Measurements from ENCODE around the gene CASP9. TPM values are rescaled to one million over a fixed set of nuclear protein-coding genes. Genes with fewer than 3 reads are reported as not detected.

Gene CASP9
- total RNA-seq: 11.2 TPM
- long read RNA-seq, transcript CASP9-201 (9 exons, 2,019 nt): major isoform, 8 of 12 reads
- long read RNA-seq, partial matches to known transcripts: 2 of 12 reads
- long read RNA-seq, other reads (novel, unspliced or antisense): 2 of 12 reads

DNA sequence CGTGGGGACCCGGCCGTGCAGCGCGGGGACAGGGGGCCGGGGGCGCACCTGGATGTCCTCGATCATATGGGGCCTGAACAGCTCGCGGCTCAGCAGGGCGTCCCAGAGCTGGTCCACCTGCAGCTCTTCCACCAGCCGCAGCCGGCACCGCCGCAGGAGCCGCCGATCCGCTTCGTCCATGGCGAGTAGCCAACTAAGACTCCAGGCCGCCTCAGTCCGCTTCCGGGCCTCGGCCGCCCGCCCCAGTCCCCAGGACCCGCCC is at the start of gene CASP9:
TSS of gene CASP9 (minus strand) at position 195 of the 262 bp plus-strand sequence. CDS start at position 180, 15 bp downstream.
- DNase-seq (ENCODE audit: missing footprints): no peak

DNA sequence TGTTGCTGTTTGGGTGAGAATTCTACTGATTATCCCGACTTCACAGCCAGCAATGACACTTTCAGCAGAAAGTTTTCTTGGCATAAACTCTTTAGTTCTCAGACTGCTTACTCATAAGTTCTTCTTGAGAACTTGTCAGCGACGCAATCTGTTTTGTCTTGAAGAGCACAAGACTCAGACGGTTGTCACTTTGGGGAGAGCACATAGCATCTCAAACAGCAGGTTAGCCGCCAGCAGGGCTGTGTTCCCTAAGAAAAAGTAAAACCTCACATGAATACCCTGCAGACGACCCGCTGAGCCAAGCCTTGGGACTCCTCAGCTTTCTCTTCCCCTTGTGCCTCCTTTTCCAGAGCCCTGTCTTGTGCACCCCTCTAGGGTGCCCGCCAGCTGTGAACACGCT is 49.5 kb upstream of the CASP9 start:
- ATAC-seq (no peak), DNase-seq (ENCODE audit: missing footprints) (no peak)
- intact Hi-C loops (cut with DNase I): no loop called here

More for the DNA sequence above, at the start of gene CASP9:
- intact Hi-C loops (cut with DNase I): no loop called here
- no peak for ATAC-seq

DNA sequence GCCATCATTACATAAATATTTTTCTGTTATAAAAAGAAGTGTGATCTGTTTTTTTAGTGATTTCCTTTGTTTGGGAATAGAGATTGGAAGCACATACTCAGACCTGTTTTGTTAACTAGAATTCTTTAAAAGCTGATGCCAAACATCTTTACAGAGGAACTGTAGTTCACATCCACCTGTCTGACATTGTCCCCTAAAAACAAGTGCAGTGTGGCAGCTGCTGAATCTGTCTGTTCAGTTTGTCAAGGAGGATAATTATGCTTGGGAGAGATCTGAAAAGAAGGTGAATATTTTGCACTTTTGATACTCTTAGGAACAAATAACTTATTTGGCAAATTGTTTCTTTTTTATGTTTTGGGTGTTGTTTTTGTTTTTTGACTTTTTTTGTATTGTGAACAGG is 47.3 kb upstream of the CASP9 start:
- no peak for DNase-seq (ENCODE audit: missing footprints)
- ATAC-seq: no peak
- intact Hi-C loops (cut with DNase I): no loop called here

DNA sequence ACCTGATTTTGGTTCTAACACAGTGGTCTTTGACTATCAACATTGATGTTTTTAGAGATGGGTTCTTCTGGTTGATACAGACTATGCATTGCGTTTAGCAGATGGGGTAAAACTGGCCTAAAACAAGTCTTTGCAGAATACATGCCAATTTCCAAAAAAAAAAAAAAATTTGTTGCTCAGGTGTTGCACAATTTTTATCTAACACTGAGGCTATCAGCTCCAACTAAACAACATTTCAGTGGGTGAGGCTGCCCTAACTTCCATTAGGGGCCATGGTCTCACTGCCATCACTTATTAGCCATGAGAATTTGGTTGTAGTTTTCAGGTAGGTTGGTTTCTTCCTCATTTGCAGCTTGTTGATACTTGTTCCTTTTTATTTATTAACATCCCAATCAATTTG is 46.8 kb upstream of the CASP9 start:
- ATAC-seq (no peak), DNase-seq (ENCODE audit: missing footprints) (no peak)
- intact Hi-C loops (cut with DNase I): no loop called here

DNA sequence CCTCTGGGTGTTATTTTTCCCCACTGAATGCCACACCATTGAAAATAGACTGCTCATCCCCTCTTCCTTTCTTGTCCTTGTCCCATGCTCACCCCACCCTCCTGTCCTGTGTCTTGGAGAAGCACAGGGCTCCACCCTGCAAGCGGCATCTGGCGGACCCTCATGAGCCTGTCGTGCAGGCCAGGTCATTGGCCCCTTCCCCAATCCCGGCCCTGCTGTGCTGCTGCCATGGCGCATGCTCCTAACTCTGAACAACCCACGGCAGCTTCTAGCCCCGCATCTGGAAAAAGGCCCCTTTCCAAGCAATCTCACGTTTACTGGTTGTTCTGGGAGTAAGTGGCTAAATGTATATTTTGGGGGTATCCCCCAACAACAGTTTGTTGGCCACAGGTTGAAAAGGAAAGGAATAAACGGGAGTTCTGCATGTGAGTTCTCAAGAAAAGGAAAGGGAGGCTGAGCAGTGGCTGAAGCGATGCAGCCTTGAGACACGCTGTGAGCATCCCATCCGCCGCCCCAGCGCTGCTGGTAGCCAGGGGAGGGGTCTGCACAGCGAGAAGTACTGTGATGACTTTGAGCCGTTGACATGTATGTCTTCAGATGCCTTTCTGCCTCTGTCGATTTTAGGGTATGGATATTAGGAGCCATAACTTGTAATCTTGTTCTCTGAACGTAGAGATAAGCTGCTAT is 44.5 kb upstream of the CASP9 start:
- ATAC-seq: no peak
- intact Hi-C loops (cut with DNase I): no loop called here
- no peak for DNase-seq (ENCODE audit: missing footprints)

DNA sequence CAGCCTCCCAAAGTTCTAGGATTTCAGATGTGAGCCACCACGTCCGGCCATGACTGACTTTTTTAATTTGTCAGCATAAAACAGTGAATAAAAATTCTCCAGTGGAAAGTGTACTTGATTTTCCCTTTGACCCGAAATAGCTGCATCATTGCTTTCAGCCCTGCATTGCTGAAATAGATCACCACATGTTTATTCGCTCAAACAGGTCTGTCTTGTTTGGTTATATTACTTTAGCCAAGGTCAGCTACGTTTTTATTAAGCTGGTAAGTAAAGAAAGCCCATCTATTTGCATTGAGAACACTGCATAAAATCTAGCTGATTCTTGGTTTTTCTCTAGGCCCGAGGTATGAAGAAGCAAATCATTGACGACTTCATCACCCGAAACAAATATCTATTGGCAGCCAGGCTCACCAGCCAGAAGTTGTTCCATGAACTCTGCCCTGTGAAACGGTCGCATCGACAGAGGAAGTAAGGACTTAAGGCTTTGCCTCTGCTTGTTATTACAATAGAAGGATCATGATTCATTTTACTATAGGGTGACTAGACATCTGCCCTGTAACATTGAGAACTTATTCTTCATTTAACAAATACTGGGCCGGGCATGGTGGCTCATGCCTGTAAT is 35.3 kb upstream of the CASP9 start:
- intact Hi-C loops (cut with DNase I): no loop called here
- ATAC-seq (no peak), DNase-seq (ENCODE audit: missing footprints) (no peak)

DNA sequence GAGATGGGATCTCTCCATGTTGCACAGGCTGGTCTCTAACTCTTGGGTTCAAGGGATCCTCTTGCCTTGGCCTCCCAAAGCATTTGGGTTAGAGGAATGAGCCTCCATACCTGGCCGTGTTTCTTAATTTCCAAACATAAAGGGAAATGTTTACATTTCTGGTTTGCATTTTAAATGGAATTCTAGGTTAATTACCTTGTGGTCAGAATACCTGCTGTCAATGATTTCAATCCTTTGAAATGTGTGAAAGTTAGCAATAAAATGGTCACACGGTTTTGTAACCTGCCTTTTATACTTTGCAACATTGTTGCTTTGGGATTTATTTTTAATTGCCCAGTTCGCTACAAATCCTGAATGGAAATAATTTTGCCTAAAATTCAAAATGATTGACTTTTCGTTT is 34.5 kb upstream of the CASP9 start:
- DNase-seq (ENCODE audit: missing footprints): no peak
- ATAC-seq: no peak
- intact Hi-C loops (cut with DNase I): no loop called here

DNA sequence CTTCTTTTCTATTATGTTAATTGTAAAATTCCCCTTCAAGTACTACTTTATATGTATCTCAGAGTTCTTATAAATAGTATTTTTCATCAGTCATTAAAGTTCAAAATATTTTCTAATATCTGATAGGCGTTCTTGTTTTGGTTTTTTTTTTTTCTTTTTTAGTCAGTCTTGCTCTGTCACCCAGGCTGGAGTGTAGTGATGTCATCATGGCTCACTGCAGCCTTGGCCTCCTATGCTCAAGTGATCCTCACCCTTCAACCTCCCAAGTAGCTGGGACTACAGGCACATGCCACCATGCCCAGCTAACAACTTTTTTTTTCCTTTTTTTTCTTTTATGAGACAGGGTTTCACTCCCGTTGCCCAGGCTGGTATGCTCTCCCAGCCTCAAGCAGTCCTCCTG is 33.6 kb upstream of the CASP9 start:
- no peak for ATAC-seq
- intact Hi-C loops (cut with DNase I): no loop called here
- no peak for DNase-seq (ENCODE audit: missing footprints)

DNA sequence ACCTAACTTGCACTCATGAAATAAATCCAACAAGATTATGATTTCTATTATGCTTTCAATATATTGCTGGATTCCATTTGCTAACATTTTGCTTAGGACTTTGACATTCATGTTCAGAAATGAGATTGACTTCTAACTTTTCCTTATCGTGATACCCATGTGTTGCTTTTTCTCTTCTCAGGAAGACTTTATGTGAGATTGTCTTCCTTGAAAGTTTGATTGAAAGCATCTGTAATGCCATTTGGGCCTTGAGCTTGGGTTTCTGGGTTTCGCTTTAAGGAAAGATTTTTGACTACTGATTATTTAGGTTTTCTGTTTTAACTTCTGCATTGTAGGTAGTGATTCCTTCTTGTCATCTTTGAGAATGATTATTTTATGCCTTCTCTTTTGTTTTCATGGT is 33.0 kb upstream of the CASP9 start:
- intact Hi-C loops (cut with DNase I): no loop called here
- ATAC-seq: no peak
- no peak for DNase-seq (ENCODE audit: missing footprints)

DNA sequence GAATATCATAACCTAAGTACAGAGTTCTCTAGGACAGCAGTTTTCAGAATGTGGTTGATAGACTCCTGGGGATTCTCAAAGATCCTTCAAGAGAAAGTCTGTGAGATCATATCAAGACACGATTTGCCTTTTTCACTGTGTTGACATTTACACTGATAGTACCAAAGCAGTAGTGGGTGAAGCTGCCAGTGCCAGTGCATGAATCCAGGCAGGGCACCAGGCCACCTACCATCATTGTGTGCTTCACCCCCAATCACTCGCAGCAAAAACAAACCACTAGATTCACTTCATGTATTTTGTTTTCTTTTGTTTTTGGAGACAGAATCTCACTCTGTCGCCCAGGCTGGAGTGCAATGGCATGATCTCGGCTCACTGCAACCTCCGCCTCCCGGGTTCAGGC is 26.6 kb upstream of the CASP9 start:
- intact Hi-C loops (cut with DNase I): no loop called here
- no peak for DNase-seq (ENCODE audit: missing footprints)
- ATAC-seq: peak; percentile 31

DNA sequence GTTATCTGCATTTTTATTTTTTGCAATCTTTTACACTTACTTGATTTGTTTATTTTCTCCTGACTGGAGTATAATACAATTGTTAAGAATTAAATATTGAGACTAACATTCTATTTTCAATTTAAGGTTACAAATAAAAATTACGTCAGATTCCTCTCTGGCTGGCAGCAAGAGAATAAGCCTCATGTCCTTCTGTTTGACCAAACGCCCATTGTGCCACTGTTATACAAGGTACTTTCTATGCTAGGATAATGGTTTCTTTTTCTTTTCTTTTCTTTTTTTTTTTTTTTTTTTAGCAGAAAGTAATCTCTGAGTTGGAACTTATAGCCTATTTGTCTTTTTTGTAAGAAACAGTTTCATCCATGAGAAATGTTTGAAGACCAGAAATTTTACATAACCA is 22.6 kb upstream of the CASP9 start:
- intact Hi-C loops (cut with DNase I): no loop called here
- DNase-seq (ENCODE audit: missing footprints) (no peak), ATAC-seq (no peak)

DNA sequence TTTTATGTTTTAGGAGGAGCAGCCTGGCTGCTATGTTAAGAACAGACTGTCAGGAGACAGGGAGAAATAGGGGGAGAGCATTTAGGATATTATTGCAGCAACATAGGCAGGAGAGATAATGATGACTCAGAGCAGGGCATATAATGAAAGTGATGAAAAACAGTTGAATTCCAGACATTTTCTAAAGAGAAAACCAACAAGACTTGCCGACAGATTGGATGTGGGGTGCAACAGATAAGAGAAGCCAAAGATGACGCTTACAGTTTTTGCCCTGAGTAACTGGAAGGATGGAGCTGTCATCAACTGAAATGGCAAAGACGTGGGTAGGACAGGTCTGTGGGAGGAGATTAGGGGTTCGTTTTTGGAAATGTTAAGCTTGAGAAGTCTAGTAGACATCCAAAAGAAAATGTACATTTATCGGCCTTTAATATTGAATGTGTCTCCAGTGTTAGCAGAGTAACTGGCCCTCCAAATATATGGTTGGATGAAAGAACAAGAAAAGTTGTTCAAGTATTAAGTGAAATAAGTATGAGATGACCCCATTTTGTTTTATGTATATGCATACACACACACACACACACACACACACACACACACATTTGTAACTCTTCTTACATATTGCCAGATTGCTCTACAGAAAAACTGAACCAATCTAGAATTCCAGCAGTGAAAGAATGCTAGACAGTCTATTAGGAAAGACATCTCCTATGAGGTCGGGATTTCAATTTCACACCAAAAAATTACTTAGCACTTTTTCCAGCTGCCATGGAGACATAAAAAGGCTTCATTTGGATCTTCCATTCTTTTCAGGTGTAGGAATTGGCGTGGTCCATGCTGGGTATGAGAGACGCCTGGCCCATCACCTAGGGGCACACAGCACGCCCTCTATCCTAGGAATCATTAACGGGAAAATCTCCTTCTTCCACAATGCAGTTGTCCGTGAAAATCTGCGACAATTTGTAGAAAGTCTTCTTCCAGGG is 19.9 kb upstream of the CASP9 start:
- intact Hi-C loops (cut with DNase I): no loop called here
- DNase-seq (ENCODE audit: missing footprints) (no peak), ATAC-seq (no peak)

DNA sequence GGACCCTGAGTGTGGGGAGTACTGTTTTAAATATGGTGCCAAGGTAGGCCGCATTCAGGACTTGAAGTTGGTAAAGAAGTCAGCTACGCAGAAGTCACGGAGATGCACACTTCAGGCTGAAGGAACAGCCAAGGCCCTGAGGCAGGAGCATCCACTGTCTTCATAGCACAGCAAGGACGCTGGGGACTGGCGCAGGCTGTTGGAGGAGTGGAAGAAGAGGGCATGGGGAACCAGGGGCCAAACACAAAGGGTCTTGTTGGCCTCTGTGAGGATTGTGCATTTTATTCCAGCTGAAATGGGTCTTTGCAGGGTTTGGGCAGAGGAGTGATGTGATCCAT is 19.2 kb upstream of the CASP9 start:
- intact Hi-C loops (cut with DNase I): no loop called here
- DNase-seq (ENCODE audit: missing footprints) (no peak), ATAC-seq (no peak)

DNA sequence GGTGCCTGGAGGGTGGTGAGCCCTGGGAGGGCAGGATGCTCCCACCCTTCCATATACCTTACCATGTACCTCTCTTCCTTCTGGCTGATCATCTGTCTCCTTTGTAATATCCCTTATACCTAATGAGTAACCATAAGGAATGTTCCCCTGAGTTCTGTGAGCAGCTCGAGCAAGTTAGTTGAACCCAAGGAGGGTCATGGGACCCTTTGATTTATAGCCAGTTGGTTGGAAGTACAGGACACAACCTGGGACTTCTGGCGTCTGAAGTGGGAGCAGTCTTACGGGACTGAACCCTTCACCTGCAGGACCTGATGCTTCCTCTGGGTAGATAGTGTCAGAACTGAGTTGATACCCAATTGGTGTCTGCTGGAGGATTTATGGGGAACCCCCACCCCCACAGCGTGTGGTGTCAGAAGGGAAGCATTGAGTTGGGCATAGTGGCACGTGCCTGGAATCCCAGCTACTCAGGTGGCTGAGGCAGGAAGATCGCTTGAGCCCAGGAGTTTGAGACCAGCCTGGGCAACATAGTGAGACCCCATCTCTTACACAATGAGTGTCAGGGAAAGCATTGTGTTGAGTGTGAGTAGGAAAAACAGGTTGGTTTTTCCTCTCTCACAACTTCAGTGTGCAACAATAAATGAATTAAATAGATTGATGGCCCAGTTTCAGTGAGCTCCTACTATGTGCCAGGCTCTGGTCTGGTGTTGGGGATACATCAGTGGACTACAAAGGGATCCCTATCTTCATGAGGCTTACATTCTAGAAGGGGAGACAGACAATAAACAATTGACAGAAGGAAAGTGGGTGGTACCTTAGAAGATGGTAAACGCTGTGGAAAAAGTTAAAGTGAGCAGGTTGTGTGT is 18.6 kb upstream of the CASP9 start:
- ATAC-seq: no peak
- no peak for DNase-seq (ENCODE audit: missing footprints)
- intact Hi-C loops (cut with DNase I): no loop called here

DNA sequence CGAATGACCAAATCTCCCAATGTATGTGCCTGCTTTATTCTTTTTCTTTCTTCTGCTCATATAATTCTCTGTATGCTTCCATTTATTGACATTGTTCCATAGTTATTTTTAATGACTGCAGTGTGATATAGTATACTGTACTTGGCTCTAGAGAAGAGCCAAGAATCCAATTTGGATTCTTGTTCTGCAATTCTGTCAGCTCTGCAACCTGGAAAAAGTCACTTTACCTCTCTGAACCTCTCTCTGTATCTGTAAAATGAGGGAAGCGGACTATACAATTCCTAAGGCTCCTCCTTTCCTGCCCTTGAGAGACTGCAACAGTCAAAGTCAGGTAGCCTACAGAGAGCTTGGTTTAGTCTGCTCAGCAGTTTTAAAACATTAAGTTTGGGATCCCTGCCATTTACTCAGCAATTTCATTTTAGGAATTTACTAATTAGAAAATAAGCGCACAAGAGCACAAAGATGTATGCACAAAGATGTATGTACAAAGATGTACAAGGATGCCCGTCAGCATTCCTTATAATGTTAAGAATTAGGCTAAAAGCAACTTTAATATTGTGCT is 17.3 kb upstream of the CASP9 start:
- no peak for ATAC-seq
- intact Hi-C loops (cut with DNase I): no loop called here
- no peak for DNase-seq (ENCODE audit: missing footprints)

DNA sequence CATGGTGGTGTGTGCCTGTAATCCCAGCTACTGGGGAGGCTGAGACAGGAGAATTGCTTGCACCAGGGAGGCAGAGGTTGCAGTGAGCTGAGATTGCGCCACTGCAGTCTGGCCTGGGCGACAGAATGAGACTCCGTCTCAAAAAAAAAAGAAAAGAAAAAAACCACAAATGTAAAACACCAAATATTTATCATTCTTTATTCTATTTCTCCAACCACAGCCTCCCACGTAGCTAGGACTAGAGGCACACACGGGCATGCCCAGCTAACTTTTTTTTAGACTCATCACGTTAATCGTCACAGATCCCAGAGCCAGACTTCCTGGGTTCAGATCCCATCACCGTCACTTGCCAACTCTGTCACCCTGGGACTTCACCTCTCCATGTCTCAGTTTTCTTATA is 16.2 kb upstream of the CASP9 start:
- ATAC-seq: no peak

DNA sequence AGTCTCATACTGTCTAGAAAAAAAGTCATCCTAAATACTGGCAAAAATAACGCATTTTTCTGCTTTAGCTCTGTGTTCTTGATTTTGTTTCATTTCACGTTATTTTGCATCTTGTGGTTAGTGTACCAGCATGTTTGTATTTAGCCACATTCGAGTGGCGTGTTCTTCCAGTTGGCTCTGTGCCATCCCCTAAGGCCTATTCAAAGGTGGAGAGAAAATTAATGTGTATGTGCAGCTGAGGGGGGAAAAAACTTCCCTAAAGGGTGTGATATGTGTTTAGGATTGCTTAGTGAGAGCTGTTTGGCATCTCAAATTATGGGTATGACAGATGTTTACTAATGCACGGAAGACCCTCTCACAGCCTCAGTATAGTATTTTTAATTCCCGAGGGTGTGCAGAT is 14.8 kb upstream of the CASP9 start:
- intact Hi-C loops (cut with DNase I): no loop called here
- ATAC-seq (no peak), DNase-seq (ENCODE audit: missing footprints) (no peak)

More for the DNA sequence above, 16.2 kb upstream of the CASP9 start:
- intact Hi-C loops (cut with DNase I): no loop called here
- DNase-seq (ENCODE audit: missing footprints): no peak

DNA sequence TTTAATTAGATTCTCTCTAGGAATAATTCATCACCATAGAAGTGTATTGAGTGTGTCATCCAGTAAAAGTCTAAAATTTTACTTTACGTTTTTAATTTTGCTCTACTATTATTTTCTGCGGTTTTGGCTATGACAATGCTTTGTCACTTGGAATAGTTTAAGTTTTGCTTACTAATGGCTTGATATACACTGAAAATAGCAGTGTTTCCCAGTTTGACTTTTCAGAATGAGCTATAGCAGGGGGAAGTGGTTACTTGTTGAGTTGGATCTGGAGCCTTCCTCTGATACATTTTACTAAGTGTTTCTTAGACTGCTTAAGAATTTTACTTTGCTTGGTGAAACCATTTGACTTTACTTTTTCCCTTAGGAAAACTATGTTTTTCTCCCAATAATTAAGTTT is 7.7 kb upstream of the CASP9 start:
- DNase-seq (ENCODE audit: missing footprints): no peak
- intact Hi-C loops (cut with DNase I): no loop called here
- no peak for ATAC-seq

DNA sequence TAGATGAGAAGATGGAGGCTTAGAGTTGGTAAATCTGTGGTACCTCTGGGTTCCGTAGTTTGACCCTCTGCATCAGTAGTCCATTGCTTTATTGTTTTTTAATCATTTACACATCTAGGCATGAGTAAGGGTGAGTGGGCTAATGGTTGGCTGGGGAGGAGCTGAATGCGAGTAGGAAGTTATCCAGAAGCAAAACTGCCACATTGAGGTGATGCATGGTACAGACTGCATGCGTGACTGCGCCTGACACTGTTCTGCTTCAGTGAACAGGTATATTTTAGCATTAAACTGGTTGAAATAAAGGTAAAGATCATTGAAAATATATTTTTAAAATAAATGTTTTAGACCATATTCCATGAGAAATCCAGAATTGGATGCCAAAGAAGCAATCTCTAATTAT is 7.0 kb upstream of the CASP9 start:
- DNase-seq (ENCODE audit: missing footprints): no peak
- intact Hi-C loops (cut with DNase I): no loop called here
- no peak for ATAC-seq

All from Right ventricle myocardium inferior (tissue), 1 donor.